GM18907 (cell line): ENCODE measurements around the gene ATP2A3.

ENCODE experiments used
- ATAC-seq: cut with Tn5 transposase; IDR thresholded peaks from one replicate; pipeline ENCODE4 v1.9.1; 2021; ENCODE audit warnings: mild to moderate bottlenecking, moderate library complexity; ENCODE audit not compliant: unreplicated experiment

ATP2A3 gene

GRCh38 chr17:3929764-3930163, 34.5 kb downstream of the ATP2A3 start:
- no peak for ATAC-seq

GRCh38 chr17:3929181-3929580, 35.1 kb downstream of the ATP2A3 start:
- ATAC-seq = no peak

GRCh38 chr17:3928406-3928805, 35.8 kb downstream of the ATP2A3 start:
- no peak for ATAC-seq

GRCh38 chr17:3927628-3928340, 36.5 kb downstream of the ATP2A3 start:
- no peak for ATAC-seq

GRCh38 chr17:3926860-3927627, 37.2 kb downstream of the ATP2A3 start:
- ATAC-seq = no peak

- ATAC-seq = no peak
Measured at GRCh38 chr17:3925684-3926485, 38.4 kb downstream of the ATP2A3 start.

- ATAC-seq = no peak
Measured at GRCh38 chr17:3924512-3925350, 39.5 kb downstream of the ATP2A3 start.

GRCh38 chr17:3923466-3924190, 40.6 kb downstream of the ATP2A3 start:
- no peak for ATAC-seq

- ATAC-seq = no peak
Measured at GRCh38 chr17:3922765-3923164, 41.5 kb downstream of the ATP2A3 start.

- ATAC-seq = no peak
Measured at GRCh38 chr17:3921502-3922319, 42.5 kb downstream of the ATP2A3 start.

- no peak for ATAC-seq
Measured at GRCh38 chr17:3921006-3921405, 43.2 kb downstream of the ATP2A3 start.

- ATAC-seq = no peak
Measured at GRCh38 chr17:3919123-3919624, 45.1 kb downstream of the ATP2A3 start.

- ATAC-seq = no peak
Measured at GRCh38 chr17:3918372-3919122, 45.7 kb downstream of the ATP2A3 start.

- no peak for ATAC-seq
Measured at GRCh38 chr17:3917391-3917931, 46.8 kb downstream of the ATP2A3 start.

GRCh38 chr17:3916825-3917224, 47.4 kb downstream of the ATP2A3 start:
- no peak for ATAC-seq

- no peak for ATAC-seq
Measured at GRCh38 chr17:3915995-3916696, 48.1 kb downstream of the ATP2A3 start, which contains the start of gene P2RX1. TSS of gene P2RX1 (minus strand) at chr17:3916465. CDS start at chr17:3916225, 240 bp downstream.

- ATAC-seq = no peak
Measured at GRCh38 chr17:3915581-3915994, 48.6 kb downstream of the ATP2A3 start.
